ENCODE results near the gene SMIM7.
"Not testable (repeated sequence)": the region's sequence is repeated elsewhere in the genome, so short reads cannot be mapped to it uniquely, and the experiment has no call there.

Gene SMIM7

GRCh38 chr19:16659464-16659831 is 496 bp downstream of the SMIM7 start:
- in situ Hi-C loops (cut with MboI; ENCODE audit: low pct_unique_long_range_greater_than_20kb, low sequenced_read_pairs) = no loop called here

GRCh38 chr19:16657384-16657783 is 2.6 kb downstream of the SMIM7 start:
- DNase-seq = no peak
- in situ Hi-C loops (cut with MboI; ENCODE audit: low pct_unique_long_range_greater_than_20kb, low sequenced_read_pairs) = no loop called here

More at GRCh38 chr19:16659464-16659831, 496 bp downstream of the SMIM7 start:
- peak; percentile 10 for DNase-seq

DNA sequence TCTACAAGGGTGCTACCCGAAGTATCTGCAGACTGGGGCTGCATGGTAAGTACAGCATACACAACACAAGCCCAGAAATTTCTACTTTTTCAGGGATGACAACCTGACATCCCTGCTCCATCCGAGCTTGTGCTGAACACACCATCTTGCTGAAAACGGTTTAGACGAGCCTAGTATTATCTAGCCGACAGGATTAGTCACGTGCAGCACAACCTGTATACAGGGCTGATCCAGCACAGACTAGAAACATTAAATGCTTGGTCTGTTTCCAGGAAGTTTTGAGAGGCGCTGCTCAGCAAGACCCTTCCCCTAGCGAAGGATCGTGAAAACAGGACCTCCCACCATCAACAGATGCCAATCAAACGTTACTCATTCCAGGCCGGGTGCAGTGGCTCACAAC is 4.2 kb downstream of the SMIM7 start:
- in situ Hi-C loops (cut with MboI; ENCODE audit: low pct_unique_long_range_greater_than_20kb, low sequenced_read_pairs) = no loop called here

GRCh38 chr19:16654627-16655026 is 5.3 kb downstream of the SMIM7 start:
- DNase-seq = no peak
- in situ Hi-C loops (cut with MboI; ENCODE audit: low pct_unique_long_range_greater_than_20kb, low sequenced_read_pairs) = no loop called here

More for the DNA sequence above, 4.2 kb downstream of the SMIM7 start:
- DNase-seq = no peak

DNA sequence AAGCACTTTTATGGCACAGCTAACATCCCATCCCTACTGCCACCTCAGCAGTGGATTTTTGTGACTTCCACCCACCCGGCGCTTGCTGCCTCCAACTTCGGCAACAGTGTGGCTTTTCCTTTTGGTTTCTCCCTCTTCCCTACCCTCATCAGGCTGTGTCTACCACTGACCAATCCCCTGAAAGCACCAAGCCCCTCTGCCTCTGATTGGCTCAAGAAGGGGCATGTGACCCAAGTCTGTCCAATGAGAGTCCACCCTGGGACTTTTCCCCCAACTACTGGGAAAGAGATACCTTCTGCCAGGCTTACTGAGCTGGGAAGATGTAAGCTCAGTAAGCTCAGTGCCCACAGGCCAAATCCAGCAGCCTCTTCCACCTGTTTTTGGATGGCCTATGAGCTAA is 5.8 kb downstream of the SMIM7 start:
- in situ Hi-C loops (cut with MboI; ENCODE audit: low pct_unique_long_range_greater_than_20kb, low sequenced_read_pairs) = no loop called here
- no peak for DNase-seq

DNA sequence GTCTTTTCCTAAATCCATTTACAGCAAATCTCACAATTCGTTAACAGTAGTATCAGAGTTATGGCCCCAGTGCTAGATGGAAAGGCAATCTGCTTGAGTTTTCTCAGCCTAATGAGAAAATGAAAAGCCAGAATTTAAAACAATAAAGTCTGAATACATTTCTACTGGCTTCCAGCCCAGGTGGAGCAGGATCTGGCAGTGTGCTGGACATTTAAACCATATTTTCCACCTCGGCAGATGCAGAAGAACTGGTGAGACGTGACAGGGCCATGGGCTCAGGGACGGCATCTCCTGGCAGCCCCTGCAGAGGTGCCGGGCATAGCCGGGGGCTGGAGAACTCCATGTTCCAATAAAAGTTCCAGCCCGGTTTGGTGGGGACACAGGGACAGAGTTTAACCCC is 7.1 kb downstream of the SMIM7 start:
- DNase-seq = no peak
- in situ Hi-C loops (cut with MboI; ENCODE audit: low pct_unique_long_range_greater_than_20kb, low sequenced_read_pairs) = no loop called here

- DNase-seq; in situ Hi-C loops (cut with MboI; ENCODE audit: low pct_unique_long_range_greater_than_20kb, low sequenced_read_pairs): not testable (repeated sequence)
These were observed 8.3 kb downstream of the SMIM7 start for GRCh38 chr19:16651421-16652188.

- DNase-seq = no peak
- in situ Hi-C loops (cut with MboI; ENCODE audit: low pct_unique_long_range_greater_than_20kb, low sequenced_read_pairs) = no loop called here
These were observed 9.1 kb downstream of the SMIM7 start for GRCh38 chr19:16650821-16651220.

DNA sequence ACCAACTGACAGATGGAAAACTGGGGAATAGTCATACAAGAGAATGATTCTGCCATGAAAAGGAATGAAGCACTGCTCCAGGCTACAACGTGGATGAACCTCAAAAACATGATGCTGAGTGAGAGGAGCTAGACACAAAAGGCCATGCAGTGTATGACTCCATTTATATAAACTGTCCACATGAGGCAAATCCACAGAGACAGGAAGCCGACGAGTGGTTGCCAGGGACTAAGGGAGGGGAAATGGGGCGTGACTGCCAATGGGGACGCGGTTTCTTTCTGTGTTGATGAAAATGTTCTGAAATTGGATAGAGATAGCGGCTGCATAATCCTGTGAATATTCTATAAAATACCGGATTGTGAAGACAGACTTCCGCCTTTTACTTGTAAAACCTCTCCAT is 10.2 kb downstream of the SMIM7 start:
- DNase-seq = peak; percentile 14

GRCh38 chr19:16645140-16645539 is 14.8 kb downstream of the SMIM7 start:
- no peak for DNase-seq
- in situ Hi-C loops (cut with MboI; ENCODE audit: low pct_unique_long_range_greater_than_20kb, low sequenced_read_pairs) = no loop called here

More for the DNA sequence above, 10.2 kb downstream of the SMIM7 start:
- in situ Hi-C loops (cut with MboI; ENCODE audit: low pct_unique_long_range_greater_than_20kb, low sequenced_read_pairs) = no loop called here

- DNase-seq = no peak
- in situ Hi-C loops (cut with MboI; ENCODE audit: low pct_unique_long_range_greater_than_20kb, low sequenced_read_pairs) = no loop called here
These were observed 18.2 kb downstream of the SMIM7 start for GRCh38 chr19:16641695-16642094.

DNA sequence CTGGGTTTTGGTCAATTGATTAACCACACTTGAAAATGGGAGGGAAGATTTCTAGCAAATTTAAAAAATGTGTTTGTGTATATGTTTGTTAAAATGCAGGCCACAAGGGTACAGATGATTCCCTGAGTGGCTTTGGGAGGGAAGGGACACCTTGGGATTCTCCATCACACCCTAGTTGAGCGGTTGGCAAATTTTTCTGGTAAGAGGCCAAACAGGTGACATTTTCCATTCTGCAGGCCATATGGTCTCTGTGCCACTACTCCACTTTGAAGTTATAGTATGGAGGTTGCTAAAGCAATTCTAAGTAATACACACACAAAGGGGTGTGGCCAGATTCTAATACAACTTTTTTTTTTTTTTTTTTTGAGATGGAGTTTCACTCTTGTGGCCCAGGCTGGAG is 19.0 kb downstream of the SMIM7 start:
- no peak for DNase-seq
- in situ Hi-C loops (cut with MboI; ENCODE audit: low pct_unique_long_range_greater_than_20kb, low sequenced_read_pairs) = no loop called here

DNA sequence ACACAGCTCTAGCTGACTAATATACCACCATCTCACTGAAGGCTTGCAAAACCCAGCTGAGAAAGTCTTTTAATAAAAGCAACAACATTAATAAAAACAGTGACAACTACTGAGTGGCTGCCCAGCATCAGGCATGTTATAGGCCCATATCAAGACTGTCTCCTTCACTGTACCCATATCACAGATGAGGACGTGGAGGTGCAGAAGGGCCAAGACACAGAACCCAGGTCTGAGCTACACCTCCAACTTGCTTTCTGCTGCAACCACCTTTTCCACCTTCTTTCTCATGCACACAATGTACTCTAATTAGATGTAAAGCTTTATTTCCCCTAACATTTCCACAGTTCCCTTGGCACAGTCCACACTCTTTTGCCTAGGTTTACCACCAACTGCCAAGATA is 21.3 kb downstream of the SMIM7 start:
- in situ Hi-C loops (cut with MboI; ENCODE audit: low pct_unique_long_range_greater_than_20kb, low sequenced_read_pairs) = no loop called here

GRCh38 chr19:16637535-16637934 is 22.4 kb downstream of the SMIM7 start:
- in situ Hi-C loops (cut with MboI; ENCODE audit: low pct_unique_long_range_greater_than_20kb, low sequenced_read_pairs) = no loop called here
- no peak for DNase-seq

More for the DNA sequence above, 21.3 kb downstream of the SMIM7 start:
- no peak for DNase-seq

DNA sequence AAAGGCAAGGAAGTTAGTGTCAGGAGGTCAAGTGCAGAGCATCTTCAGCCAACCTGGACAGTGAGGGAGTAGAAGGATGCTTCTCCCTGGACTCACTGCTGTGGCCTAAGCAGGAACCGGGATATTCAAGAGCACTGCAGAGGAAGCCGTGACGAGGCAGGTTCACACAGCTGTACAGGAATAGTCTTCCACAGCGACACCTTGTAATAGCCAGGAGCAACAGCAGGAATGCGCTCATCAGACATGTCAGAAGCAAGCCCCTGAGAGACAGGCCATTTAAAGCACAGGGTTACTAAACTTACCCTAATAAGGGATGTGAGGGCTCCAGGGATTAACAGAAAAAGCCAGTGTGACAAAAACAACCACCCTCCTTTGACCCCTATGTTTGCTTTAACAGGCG is 28.5 kb downstream of the SMIM7 start:
- DNase-seq = no peak
- in situ Hi-C loops (cut with MboI; ENCODE audit: low pct_unique_long_range_greater_than_20kb, low sequenced_read_pairs) = no loop called here

DNA sequence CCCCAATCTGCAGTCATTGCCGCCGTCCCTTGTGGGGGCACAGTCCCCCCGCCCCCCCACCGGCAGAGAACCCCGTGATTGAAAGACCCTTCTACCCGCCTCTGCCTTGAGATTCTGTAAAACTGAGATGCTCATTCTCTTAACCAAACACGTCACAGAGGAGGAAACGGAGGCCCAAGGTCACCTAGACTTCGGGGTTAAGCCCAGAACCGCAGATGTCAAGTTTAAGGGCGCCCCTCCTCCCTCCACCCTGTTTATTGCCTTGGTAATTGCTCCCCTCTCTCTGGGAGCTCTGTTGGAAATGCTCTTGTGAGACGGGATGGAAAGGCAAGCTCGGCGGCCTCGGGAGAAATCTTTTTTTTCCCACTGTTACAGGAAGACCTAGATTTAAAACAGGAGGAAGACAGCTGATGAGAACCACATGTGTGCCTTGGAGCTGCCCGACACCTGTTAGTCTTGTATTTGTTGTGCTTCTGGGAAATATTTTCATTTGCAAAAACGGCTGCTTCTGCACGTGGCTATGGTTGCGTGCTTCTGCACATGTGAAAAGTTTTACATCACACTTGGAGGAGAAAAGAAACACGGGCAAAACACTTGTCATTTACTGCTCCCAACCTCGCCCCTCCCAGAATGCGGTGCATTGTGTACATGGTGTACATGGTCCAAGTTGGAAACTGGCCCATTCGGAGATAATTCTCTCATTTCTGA is 30.8 kb downstream of the SMIM7 start:
- peak; percentile 39 for DNase-seq
- in situ Hi-C loops (cut with MboI; ENCODE audit: low pct_unique_long_range_greater_than_20kb, low sequenced_read_pairs) = no loop called here

GRCh38 chr19:16628183-16628983 is 31.6 kb downstream of the SMIM7 start, which contains the start of gene MED26:
MED26 (minus strand) TSS chr19:16628204; CDS start chr19:16627943, 261 bp downstream.
- DNase-seq = peak; percentile 93
- in situ Hi-C loops (cut with MboI; ENCODE audit: low pct_unique_long_range_greater_than_20kb, low sequenced_read_pairs) = no loop called here

GRCh38 chr19:16627928-16628182 is 32.1 kb downstream of the SMIM7 start:
- in situ Hi-C loops (cut with MboI; ENCODE audit: low pct_unique_long_range_greater_than_20kb, low sequenced_read_pairs) = no loop called here

DNA sequence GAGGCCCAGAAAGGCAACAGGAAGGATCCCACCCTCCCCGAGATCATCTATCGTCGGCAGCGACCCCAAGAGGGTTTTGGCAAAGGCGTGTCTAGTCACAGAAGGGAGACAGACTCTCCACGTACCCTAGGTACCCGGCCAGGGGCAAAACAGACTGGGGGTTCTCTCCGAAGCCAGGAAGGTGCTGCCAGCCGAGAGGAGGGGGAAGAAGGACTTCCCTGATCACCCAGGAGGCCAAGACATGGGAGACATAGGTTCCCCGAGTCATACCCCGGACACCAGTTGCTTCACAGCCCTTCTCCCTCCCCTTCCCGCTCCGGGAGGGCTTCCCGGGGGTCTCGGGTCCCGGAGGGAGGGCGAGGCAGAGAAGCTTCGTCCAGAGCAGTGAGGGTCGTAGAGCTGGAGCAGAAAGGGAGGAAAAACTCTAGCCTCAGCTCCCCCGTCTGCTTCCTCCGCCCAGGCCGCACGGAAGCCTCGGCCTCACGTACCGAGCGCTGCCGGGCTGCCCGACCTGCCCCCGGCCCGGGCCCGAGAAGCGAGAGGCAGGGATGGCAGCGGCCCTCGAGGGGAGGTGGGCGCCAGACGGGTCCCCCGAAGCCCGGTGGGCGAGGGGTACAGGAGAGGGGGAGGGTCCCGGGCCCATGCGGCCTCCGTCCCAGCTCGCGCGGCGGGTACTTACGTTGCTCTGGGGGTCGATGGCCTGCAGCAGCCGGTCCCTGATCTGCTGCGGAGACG is 32.6 kb downstream of the SMIM7 start:
- DNase-seq = peak; percentile 30
- in situ Hi-C loops (cut with MboI; ENCODE audit: low pct_unique_long_range_greater_than_20kb, low sequenced_read_pairs) = no loop called here

More at GRCh38 chr19:16627928-16628182, 32.1 kb downstream of the SMIM7 start:
- DNase-seq = no peak
